ENCODE measurements around the gene PDXK. TPM values are rescaled to one million over a fixed set of nuclear protein-coding genes. Genes with fewer than 3 reads are reported as not detected.

Gene PDXK
- total and polyA plus RNA-seq, 2 of the 13 experiments (the other 11 are each of a cell fraction or from before 2014, with no cell fraction given) = 114 to 184 TPM

DNA sequence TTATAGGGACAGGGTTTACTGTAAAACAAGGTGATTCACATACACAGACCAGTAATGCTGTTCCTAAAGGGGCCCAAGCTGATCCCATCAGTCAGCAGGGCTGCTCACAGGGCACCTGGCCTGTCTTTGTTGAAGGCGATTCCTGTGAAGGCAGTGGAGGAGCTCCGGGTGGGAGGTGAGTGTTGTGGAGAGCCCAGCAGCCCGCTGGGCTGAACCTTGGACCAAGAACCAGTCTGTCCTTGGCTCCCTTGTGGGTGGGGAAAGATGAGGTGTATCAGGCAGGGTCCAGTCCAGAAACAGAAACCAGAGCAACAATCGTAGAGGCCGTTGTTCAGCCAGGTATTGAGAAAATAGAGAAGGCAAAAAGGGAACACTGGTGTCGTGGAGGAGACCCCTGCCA lies 12.5 kb downstream of the PDXK start (continued):
- no peak for TF ChIP-seq SMYD3 (CRISPR knock-in tag; IDR thresholded peaks at IDR 0.05)
- no peak for TF ChIP-seq MED8 (CRISPR knock-in tag; IDR thresholded peaks at IDR 0.05; ENCODE audit: insufficient replicate concordance)
- TF ChIP-seq ZNF17 (CRISPR knock-in tag; IDR thresholded peaks at IDR 0.05) = no peak
- no peak for TF ChIP-seq NPAS2 (CRISPR knock-in tag; IDR thresholded peaks at IDR 0.05; ENCODE audit: borderline replicate concordance)
- TF ChIP-seq FLYWCH1 (CRISPR knock-in tag; IDR thresholded peaks at IDR 0.05) = no peak
- TF ChIP-seq ZSCAN25 (CRISPR knock-in tag; IDR thresholded peaks at IDR 0.05) = peak; percentile 12; the same call in 1 of the 2 replicates
- 0 out of 2 replicates have a peak, but pooled peaks have one; percentile 31 for TF ChIP-seq ZNF563 (CRISPR knock-in tag; IDR thresholded peaks at IDR 0.05)
- TF ChIP-seq NR3C1 (CRISPR knock-in tag; IDR thresholded peaks at IDR 0.05) = no peak
- TF ChIP-seq, protein P1, sequence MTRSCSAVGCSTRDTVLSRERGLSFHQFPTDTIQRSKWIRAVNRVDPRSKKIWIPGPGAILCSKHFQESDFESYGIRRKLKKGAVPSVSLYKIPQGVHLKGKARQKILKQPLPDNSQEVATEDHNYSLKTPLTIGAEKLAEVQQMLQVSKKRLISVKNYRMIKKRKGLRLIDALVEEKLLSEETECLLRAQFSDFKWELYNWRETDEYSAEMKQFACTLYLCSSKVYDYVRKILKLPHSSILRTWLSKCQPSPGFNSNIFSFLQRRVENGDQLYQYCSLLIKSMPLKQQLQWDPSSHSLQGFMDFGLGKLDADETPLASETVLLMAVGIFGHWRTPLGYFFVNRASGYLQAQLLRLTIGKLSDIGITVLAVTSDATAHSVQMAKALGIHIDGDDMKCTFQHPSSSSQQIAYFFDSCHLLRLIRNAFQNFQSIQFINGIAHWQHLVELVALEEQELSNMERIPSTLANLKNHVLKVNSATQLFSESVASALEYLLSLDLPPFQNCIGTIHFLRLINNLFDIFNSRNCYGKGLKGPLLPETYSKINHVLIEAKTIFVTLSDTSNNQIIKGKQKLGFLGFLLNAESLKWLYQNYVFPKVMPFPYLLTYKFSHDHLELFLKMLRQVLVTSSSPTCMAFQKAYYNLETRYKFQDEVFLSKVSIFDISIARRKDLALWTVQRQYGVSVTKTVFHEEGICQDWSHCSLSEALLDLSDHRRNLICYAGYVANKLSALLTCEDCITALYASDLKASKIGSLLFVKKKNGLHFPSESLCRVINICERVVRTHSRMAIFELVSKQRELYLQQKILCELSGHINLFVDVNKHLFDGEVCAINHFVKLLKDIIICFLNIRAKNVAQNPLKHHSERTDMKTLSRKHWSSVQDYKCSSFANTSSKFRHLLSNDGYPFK (CRISPR knock-in tag; IDR thresholded peaks at IDR 0.05; ENCODE audit: borderline replicate concordance) = no peak
- TF ChIP-seq, protein P2, sequence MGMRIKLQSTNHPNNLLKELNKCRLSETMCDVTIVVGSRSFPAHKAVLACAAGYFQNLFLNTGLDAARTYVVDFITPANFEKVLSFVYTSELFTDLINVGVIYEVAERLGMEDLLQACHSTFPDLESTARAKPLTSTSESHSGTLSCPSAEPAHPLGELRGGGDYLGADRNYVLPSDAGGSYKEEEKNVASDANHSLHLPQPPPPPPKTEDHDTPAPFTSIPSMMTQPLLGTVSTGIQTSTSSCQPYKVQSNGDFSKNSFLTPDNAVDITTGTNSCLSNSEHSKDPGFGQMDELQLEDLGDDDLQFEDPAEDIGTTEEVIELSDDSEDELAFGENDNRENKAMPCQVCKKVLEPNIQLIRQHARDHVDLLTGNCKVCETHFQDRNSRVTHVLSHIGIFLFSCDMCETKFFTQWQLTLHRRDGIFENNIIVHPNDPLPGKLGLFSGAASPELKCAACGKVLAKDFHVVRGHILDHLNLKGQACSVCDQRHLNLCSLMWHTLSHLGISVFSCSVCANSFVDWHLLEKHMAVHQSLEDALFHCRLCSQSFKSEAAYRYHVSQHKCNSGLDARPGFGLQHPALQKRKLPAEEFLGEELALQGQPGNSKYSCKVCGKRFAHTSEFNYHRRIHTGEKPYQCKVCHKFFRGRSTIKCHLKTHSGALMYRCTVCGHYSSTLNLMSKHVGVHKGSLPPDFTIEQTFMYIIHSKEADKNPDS (CRISPR knock-in tag; IDR thresholded peaks at IDR 0.05) = no peak
- TF ChIP-seq JUN (CRISPR knock-in tag; IDR thresholded peaks at IDR 0.05) = no peak
- no peak for TF ChIP-seq CCDC6 (CRISPR knock-in tag; IDR thresholded peaks at IDR 0.05)
- TF ChIP-seq MTA3 (CRISPR knock-in tag; IDR thresholded peaks at IDR 0.05) = no peak
- TF ChIP-seq, protein P3, sequence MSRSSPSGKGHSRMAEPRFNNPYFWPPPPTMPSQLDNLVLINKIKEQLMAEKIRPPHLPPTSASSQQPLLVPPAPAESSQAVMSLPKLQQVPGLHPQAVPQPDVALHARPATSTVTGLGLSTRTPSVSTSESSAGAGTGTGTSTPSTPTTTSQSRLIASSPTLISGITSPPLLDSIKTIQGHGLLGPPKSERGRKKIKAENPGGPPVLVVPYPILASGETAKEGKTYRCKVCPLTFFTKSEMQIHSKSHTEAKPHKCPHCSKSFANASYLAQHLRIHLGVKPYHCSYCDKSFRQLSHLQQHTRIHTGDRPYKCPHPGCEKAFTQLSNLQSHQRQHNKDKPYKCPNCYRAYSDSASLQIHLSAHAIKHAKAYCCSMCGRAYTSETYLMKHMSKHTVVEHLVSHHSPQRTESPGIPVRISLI (CRISPR knock-in tag; IDR thresholded peaks at IDR 0.05; ENCODE audit: borderline replicate concordance) = no peak
- TF ChIP-seq SUZ12 (IDR thresholded peaks at IDR 0.05; ENCODE audit: low read depth, low read length) = no peak
- no peak for TF ChIP-seq SYNCRIP (IDR thresholded peaks at IDR 0.05; ENCODE audit: insufficient read depth, low read depth, low read length)
- no peak for TF ChIP-seq ZNF768 (CRISPR knock-in tag; IDR thresholded peaks at IDR 0.05)
- no peak for TF ChIP-seq NCOA2 (CRISPR knock-in tag; IDR thresholded peaks at IDR 0.05)
- TF ChIP-seq ZNF652 (CRISPR knock-in tag; IDR thresholded peaks at IDR 0.05; ENCODE audit: borderline replicate concordance, low read depth) = no peak
- TF ChIP-seq ISX (CRISPR knock-in tag; conservative IDR thresholded peaks at IDR 0.05) = no peak
- no peak for TF ChIP-seq ZNF850 (CRISPR knock-in tag; conservative IDR thresholded peaks at IDR 0.05)
- TF ChIP-seq SIX1 (CRISPR knock-in tag; IDR thresholded peaks at IDR 0.05; ENCODE audit: borderline replicate concordance) = 0 out of 2 replicates have a peak, but pooled peaks have one; percentile 13
- no peak for TF ChIP-seq ZNF644 (CRISPR knock-in tag; IDR thresholded peaks at IDR 0.05; ENCODE audit: low read depth)
- no peak for TF ChIP-seq GABPA (IDR thresholded peaks at IDR 0.05; ENCODE audit: low read depth, low read length)
- TF ChIP-seq GABPA (CRISPR knock-in tag; IDR thresholded peaks at IDR 0.05; ENCODE audit: low read depth) = peak; percentile 40; the same call in 1 of the 2 replicates
- no peak for TF ChIP-seq ZNF143 (CRISPR knock-in tag; IDR thresholded peaks at IDR 0.05)

All from HepG2 (cell line).